Peyer's patch (tissue), 4 donors: Measurements from ENCODE around the gene TRIM52. TPM values are rescaled to one million over a fixed set of nuclear protein-coding genes. Genes with fewer than 3 reads are reported as not detected.
"Not testable (repeated sequence)": the region's sequence is repeated elsewhere in the genome, so short reads cannot be mapped to it uniquely, and the experiment has no call there.

Source experiments
- DNase-seq, 3 donors: peaks; one replicate each; pipeline ENCODE4 v3.0.0-alpha.2; 2017 to 2019
- H3K27ac ChIP-seq, 4 donors: fragments of 200-600 bp; sonication (generic); one replicate each; pipeline ENCODE4 v1.5.1; 2016 to 2019
- H3K27me3 ChIP-seq, 2 donors: fragments of 200-600 bp; sonication (generic); one replicate each; pipeline ENCODE4 v1.5.1; 2019
- H3K36me3 ChIP-seq, 3 donors: fragments of 200-600 bp; sonication (generic); one replicate each; pipeline ENCODE4 v1.5.1; 2016 to 2019
- H3K4me1 ChIP-seq, 4 donors: fragments of 200-600 bp; sonication (generic); one replicate each; pipeline ENCODE4 v1.5.1; 2016 to 2019
- H3K4me3 ChIP-seq, 4 donors: fragments of 200-600 bp; sonication (generic); 1 replicate in 3 of 4; 2 replicates in 1 of 4; pipeline ENCODE4 v1.5.1; 2016 to 2019; ENCODE audit warnings: mild to moderate bottlenecking in 1 of 4
- H3K9me3 ChIP-seq, 4 donors: fragments of 200-600 bp; sonication (generic); one replicate each; pipeline ENCODE4 v1.5.1; 2016 to 2019; ENCODE audit warnings: mild to moderate bottlenecking in 1 of 4
- POLR2A ChIP-seq, 2 donors: fragments of 450-650 bp; IDR thresholded peaks; one replicate each; pipeline ENCODE4 v1.5.1; 2017; ENCODE audit warnings: antibody characterized with exemption in 2 of 2, mild to moderate bottlenecking in 2 of 2, moderate library complexity in 2 of 2
- total RNA-seq, 4 donors: library from RNA; depleted of rRNA; stranded (reverse); fragments of >200 nt; gene quantifications; one replicate each; pipeline ENCODE4 v1.1.0, GENCODE V29; 2016
- TF ChIP-seq, protein P1 (sequence below), 6 experiments: fragments of 450-650 bp in 4 of 6; fragments of 200-600 bp in 2 of 6; sonication (generic) in 1 of 6; IDR thresholded peaks; one replicate each; pipeline ENCODE4 v1.5.1; 2017 to 2019; ENCODE audit warnings: antibody characterized with exemption in 6 of 6, mild to moderate bottlenecking in 3 of 6, moderate library complexity in 1 of 6

Gene TRIM52
- total RNA-seq, 4 donors from 2014 or later, result 15.6 to 23.1 (median 20.3) TPM

GRCh38 chr5:181281984-181282316, 21.0 kb upstream of the TRIM52 start:
- Histone ChIP-seq H3K36me3 (no peaks in the 10 kb centered on the region), H3K4me1 (no peaks in the 10 kb centered on the region), H3K27me3 (no peaks in the 10 kb centered on the region), H3K9me3 (no peaks in the 10 kb centered on the region), H3K4me3 (no peak overlapping the region), H3K27ac (no peak overlapping the region)
- no peak for DNase-seq
- no peak for TF ChIP-seq POLR2A (IDR thresholded peaks at IDR 0.05)
- TF ChIP-seq, protein P1, sequence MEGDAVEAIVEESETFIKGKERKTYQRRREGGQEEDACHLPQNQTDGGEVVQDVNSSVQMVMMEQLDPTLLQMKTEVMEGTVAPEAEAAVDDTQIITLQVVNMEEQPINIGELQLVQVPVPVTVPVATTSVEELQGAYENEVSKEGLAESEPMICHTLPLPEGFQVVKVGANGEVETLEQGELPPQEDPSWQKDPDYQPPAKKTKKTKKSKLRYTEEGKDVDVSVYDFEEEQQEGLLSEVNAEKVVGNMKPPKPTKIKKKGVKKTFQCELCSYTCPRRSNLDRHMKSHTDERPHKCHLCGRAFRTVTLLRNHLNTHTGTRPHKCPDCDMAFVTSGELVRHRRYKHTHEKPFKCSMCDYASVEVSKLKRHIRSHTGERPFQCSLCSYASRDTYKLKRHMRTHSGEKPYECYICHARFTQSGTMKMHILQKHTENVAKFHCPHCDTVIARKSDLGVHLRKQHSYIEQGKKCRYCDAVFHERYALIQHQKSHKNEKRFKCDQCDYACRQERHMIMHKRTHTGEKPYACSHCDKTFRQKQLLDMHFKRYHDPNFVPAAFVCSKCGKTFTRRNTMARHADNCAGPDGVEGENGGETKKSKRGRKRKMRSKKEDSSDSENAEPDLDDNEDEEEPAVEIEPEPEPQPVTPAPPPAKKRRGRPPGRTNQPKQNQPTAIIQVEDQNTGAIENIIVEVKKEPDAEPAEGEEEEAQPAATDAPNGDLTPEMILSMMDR (IDR thresholded peaks at IDR 0.05), result no peak

GRCh38 chr5:181281077-181281983, 20.4 kb upstream of the TRIM52 start:
- DNase-seq, result no peak
- H3K36me3 ChIP-seq, result no peaks in the 10 kb centered on the region
- no peak overlapping the region for H3K4me3 ChIP-seq
- no peaks in the 10 kb centered on the region for H3K4me1 ChIP-seq
- no peak overlapping the region for H3K27ac ChIP-seq
- no peaks in the 10 kb centered on the region for H3K27me3 ChIP-seq
- H3K9me3 ChIP-seq, result no peaks in the 10 kb centered on the region
- TF ChIP-seq POLR2A (IDR thresholded peaks at IDR 0.05), result no peak
- TF ChIP-seq, protein P1 (IDR thresholded peaks at IDR 0.05), result no peak

DNA sequence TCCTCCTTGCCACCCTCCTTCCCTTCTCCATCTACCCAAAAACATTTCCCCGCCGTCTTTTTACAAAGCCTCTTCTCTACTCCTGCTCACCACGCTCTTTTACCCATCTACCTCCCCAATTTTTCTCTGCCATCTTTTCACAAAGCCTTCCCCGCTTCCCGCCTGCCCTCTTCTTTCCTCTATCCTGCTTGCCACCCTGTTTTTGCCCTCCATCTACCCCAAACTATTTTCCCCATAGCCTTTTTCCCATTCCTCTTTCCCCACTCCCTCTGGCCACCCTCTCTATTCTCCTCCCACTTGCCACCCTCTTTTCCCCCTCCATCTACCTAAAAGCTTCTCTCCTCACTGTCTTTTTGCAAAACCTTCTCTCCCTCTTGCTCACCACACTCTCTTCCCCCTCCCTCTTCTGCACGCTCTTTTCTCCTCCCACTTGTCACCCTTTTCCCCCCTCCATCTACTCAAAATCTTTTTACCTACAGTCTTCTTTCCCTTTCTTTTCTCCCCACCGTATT, 19.4 kb upstream of the TRIM52 start:
- no peak for DNase-seq
- no peaks in the 10 kb centered on the region for H3K9me3 ChIP-seq
- no peak overlapping the region for H3K4me3 ChIP-seq
- H3K4me1 ChIP-seq, result no peaks in the 10 kb centered on the region
- no peaks in the 10 kb centered on the region for H3K27me3 ChIP-seq
- H3K27ac ChIP-seq, result no peak overlapping the region
- no peak for TF ChIP-seq POLR2A (IDR thresholded peaks at IDR 0.05)
- TF ChIP-seq, protein P1 (IDR thresholded peaks at IDR 0.05), result no peak
- H3K36me3 ChIP-seq, result no peaks in the 10 kb centered on the region

DNA sequence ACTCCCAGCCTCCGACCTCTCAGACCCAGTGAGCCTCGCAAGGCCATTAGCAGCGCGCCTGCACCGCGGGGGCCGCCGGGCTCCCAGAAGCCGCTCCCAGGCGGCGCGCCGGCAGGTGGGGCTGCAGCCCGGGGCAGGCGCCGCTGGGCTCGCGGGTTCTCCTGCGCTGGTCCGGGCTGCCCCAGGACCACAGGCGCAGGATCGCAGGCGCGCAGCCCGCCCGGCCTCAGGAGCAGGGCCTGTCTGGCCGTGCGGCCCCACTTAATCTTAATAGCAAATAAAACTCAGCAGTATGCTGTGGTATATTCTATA, 12.4 kb upstream of the TRIM52 start:
- H3K36me3 ChIP-seq, H3K27ac ChIP-seq, H3K27me3 ChIP-seq, H3K9me3 ChIP-seq, H3K4me1 ChIP-seq, DNase-seq, H3K4me3 ChIP-seq: not testable (repeated sequence)
- TF ChIP-seq, protein P1 (IDR thresholded peaks at IDR 0.05), result peak in 3 of 6 experiments; percentile 24 to 35 (median 34)

DNA sequence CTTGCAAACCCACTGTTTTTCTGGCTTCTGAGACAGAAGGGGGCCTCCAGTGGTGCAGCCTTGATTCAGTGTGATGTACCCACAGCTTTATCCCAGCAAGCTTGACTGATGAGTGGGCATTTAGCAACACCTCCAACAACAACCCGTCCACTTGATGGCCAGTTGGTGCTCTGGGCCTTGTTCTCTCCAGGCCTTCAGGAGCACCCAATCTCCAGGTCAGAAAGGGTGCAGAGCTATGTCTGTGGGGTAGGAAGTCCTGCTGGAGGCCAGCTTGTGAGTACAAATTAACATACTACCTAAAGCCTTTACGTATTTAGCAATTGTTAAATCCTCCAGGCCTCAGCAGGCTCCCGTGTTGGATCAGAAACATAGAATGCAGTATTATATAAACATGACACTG, 10.1 kb upstream of the TRIM52 start:
- no peak overlapping the region for H3K27ac ChIP-seq
- DNase-seq, result no peak
- H3K4me1 ChIP-seq, result no peaks in the 10 kb centered on the region
- H3K36me3 ChIP-seq, result no peaks in the 10 kb centered on the region
- no peaks in the 10 kb centered on the region for H3K9me3 ChIP-seq
- no peak overlapping the region for H3K4me3 ChIP-seq
- H3K27me3 ChIP-seq, result no peaks in the 10 kb centered on the region
- TF ChIP-seq, protein P1 (IDR thresholded peaks at IDR 0.05), result no peak
- TF ChIP-seq POLR2A (IDR thresholded peaks at IDR 0.05), result no peak

- not testable (repeated sequence) for H3K27me3 ChIP-seq, H3K27ac ChIP-seq, H3K4me3 ChIP-seq, DNase-seq, H3K9me3 ChIP-seq, H3K4me1 ChIP-seq
- peaks cover 0 to 13% (median 0%) of the 10 kb centered on the region in 3 donors for H3K36me3 ChIP-seq
Observed at GRCh38 chr5:181267907-181268306, 7.0 kb upstream of the TRIM52 start.

DNA sequence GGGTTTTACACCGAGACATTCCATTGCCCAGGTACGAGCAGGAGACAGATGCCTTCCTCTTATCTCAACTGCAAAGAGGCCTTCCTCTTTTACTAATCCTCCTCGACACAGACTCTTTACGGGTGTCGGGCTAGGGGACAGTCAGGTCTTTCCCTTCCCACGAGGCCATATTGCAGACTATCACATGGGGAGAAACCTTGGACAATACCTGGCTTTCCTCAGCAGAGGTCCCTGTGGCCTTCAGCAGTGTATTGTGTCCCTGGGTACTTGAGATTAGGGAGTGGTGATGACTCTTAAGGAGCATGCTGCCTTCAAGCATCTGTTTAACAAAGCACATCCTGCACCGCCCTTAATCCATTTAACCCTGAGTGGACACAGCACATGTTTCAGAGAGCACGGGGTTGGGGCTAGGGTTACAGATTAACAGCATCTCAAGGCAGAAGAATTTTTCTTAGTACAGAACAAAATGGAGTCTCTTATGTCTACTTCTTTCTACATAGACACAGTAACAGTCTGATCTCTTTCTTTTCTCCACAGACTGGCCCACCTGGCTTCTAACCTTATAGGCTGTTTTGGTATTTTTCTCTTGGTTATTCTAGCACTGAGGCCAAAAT, 6.5 kb upstream of the TRIM52 start:
- not testable (repeated sequence) for H3K4me3 ChIP-seq, DNase-seq, H3K9me3 ChIP-seq, H3K4me1 ChIP-seq, H3K27me3 ChIP-seq, H3K27ac ChIP-seq
- H3K36me3 ChIP-seq, result peaks cover 0 to 13% (median 0%) of the 10 kb centered on the region in 3 donors
